A673 (cell line): ENCODE data around the gene GALNTL6. TPM values are rescaled to one million over a fixed set of nuclear protein-coding genes. Genes with fewer than 3 reads are reported as not detected.

Experiments
- BruUV-seq: library from RNA; stranded (reverse); fragments of 400-500 nt; replicated peaks from 2 replicates; lab custom pipeline; 2021; lab: Mats Ljungman, UMichigan
- CTCF ChIA-PET: fragments of 300-600 bp; sonication (Branson Sonifier 250); formaldehyde crosslinking; loops from one replicate; lab custom pipeline; 2022; ENCODE audit warnings: antibody characterized with exemption; lab: Charles Lee
- POLR2A ChIA-PET: fragments of 300-600 bp; sonication (Branson Sonifier 250); formaldehyde crosslinking; loops from one replicate; lab custom pipeline; 2022; ENCODE audit warnings: antibody characterized with exemption; ENCODE audit not compliant: low non-redundant PET; lab: Charles Lee
- DNase-seq: peaks from one replicate; pipeline ENCODE4 v3.0.0-alpha.2; 2015; ENCODE audit warnings: low spot score
- H3K27ac ChIP-seq: fragments of 200-600 bp; sonication (generic); 2 replicates; pipeline ENCODE4 v1.5.1; 2016; ENCODE audit warnings: mixed run types, low read depth, mild to moderate bottlenecking, mixed read lengths, antibody characterized with exemption, low read length; ENCODE audit not compliant: poor library complexity, severe bottlenecking
- H3K27me3 ChIP-seq: fragments of 200-600 bp; sonication (generic); replicated peaks from 2 replicates; pipeline ENCODE4 v1.6.1; 2017; ENCODE audit warnings: mixed run types, low read depth, mild to moderate bottlenecking, mixed read lengths, antibody characterized with exemption, low read length; ENCODE audit not compliant: insufficient read depth, poor library complexity
- H3K36me3 ChIP-seq: fragments of 200-600 bp; sonication (generic); 2 replicates; pipeline ENCODE4 v1.6.1; 2016; ENCODE audit warnings: mixed run types, mild to moderate bottlenecking, mixed read lengths, antibody characterized with exemption, low read length; ENCODE audit not compliant: insufficient read depth, poor library complexity, severe bottlenecking
- H3K4me1 ChIP-seq: fragments of 200-600 bp; sonication (generic); 2 replicates; pipeline ENCODE4 v1.6.1; 2017; ENCODE audit warnings: mixed run types, mild to moderate bottlenecking, mixed read lengths, antibody characterized with exemption, low read length; ENCODE audit not compliant: insufficient read depth, poor library complexity, severe bottlenecking
- H3K4me3 ChIP-seq: fragments of 200-600 bp; sonication (generic); 2 replicates; pipeline ENCODE4 v1.5.1; 2016; ENCODE audit warnings: low read depth, mixed run types, mild to moderate bottlenecking, mixed read lengths, low read length; ENCODE audit not compliant: poor library complexity, severe bottlenecking
- H3K9me3 ChIP-seq: fragments of 200-600 bp; sonication (generic); 2 replicates; pipeline ENCODE4 v1.6.1; 2016; ENCODE audit warnings: mixed run types, low read depth, mild to moderate bottlenecking, mixed read lengths, antibody characterized with exemption, low read length; ENCODE audit not compliant: poor library complexity, severe bottlenecking
- EZH2 ChIP-seq: fragments of 200-600 bp; sonication (generic); IDR thresholded peaks from 2 replicates; pipeline ENCODE4 v1.6.1; 2017; ENCODE audit warnings: borderline replicate concordance, low read depth, mild to moderate bottlenecking, mixed read lengths, antibody characterized with exemption, low read length; ENCODE audit not compliant: poor library complexity, severe bottlenecking
- intact Hi-C: fragments of 100-400 bp; cut with micrococcal nuclease; formaldehyde crosslinking; loops from one replicate; pipeline ENCODE4 v1.10.0; 2022; ENCODE audit not compliant: unreplicated experiment
- total RNA-seq: library from RNA; stranded (reverse); gene quantifications from 2 replicates; pipeline ENCODE4 v1.2.3, GENCODE V29; 2021
- TF ChIP-seq, protein P1 (sequence below): fragments of 300-800, 200-600 bp; sonication (generic); conservative IDR thresholded peaks from 2 replicates; pipeline ENCODE4 v1.5.1; 2017; ENCODE audit warnings: low read depth, mild to moderate bottlenecking, antibody characterized with exemption, low read length, moderate library complexity, mixed read lengths

Gene GALNTL6
- total RNA-seq, 1 experiment from 2014 or later: 0.30 TPM

DNA sequence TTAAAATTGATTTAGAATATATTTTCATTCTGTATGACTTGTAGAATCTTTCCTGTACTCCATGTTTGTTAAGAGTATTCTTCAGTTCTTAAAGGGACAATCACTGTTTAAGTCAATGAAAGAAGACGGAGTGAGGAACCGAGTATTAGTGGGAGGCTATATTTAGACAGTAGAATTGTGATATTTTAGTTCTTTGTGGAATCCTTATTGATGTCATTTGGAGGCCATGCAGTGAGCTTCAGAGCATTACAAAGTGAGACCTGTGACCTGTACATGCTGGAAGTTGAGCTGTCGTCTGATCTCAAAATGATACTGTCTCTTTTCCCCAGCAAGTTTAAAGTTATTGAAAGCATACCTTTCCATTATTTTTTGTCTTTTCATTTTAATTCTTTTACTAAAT is 394.7 kb downstream of the GALNTL6 start:
- TF ChIP-seq, protein P1, sequence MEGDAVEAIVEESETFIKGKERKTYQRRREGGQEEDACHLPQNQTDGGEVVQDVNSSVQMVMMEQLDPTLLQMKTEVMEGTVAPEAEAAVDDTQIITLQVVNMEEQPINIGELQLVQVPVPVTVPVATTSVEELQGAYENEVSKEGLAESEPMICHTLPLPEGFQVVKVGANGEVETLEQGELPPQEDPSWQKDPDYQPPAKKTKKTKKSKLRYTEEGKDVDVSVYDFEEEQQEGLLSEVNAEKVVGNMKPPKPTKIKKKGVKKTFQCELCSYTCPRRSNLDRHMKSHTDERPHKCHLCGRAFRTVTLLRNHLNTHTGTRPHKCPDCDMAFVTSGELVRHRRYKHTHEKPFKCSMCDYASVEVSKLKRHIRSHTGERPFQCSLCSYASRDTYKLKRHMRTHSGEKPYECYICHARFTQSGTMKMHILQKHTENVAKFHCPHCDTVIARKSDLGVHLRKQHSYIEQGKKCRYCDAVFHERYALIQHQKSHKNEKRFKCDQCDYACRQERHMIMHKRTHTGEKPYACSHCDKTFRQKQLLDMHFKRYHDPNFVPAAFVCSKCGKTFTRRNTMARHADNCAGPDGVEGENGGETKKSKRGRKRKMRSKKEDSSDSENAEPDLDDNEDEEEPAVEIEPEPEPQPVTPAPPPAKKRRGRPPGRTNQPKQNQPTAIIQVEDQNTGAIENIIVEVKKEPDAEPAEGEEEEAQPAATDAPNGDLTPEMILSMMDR: no peak
- no peak for TF ChIP-seq EZH2
- POLR2A ChIA-PET: no interaction called here
- no peak for DNase-seq
- no peaks in the 10 kb centered on the region for H3K4me1 ChIP-seq
- intact Hi-C loops: loop anchor here (5.0 to 10.0 kb wide), 3 partner anchors 457 to 1213 kb away; no protein-coding TSS in a partner anchor
- no peaks in the 10 kb centered on the region for H3K36me3 ChIP-seq
- no TSS peak for BruUV-seq
- no peak overlapping the region for H3K27ac ChIP-seq
- no peaks in the 10 kb centered on the region for H3K27me3 ChIP-seq
- CTCF ChIA-PET: no interaction called here
- H3K9me3 ChIP-seq: no peaks in the 10 kb centered on the region
- H3K4me3 ChIP-seq: no peak overlapping the region

DNA sequence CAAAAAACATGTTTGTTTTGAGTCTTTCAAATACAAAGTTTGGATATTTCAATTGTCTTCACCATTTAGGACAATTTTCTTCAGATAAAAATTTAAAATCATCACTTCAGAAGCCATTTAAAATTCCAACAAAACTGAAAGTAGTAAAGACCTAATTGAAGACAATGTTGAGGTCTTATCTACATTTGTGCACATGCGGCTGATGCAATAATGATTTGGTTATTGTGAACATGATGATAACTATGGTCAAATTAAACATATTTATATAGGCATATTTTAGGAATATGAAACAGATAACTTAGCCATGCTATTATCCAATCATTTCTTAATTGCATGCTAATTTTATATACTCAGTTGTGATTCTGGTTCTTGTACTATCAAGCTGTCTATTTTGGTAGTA is 407.5 kb downstream of the GALNTL6 start:
- intact Hi-C loops: no loop called here
- ChIA-PET POLR2A (no interaction called here), CTCF (no interaction called here)
- H3K27ac ChIP-seq: no peak overlapping the region
- no peaks in the 10 kb centered on the region for H3K4me1 ChIP-seq
- H3K9me3 ChIP-seq: no peaks in the 10 kb centered on the region
- BruUV-seq: no TSS peak
- no peak for TF ChIP-seq EZH2
- TF ChIP-seq, protein P1: no peak
- H3K36me3 ChIP-seq: no peaks in the 10 kb centered on the region
- H3K4me3 ChIP-seq: no peak overlapping the region
- DNase-seq: no peak
- H3K27me3 ChIP-seq: peaks cover 14% of the 10 kb centered on the region

DNA sequence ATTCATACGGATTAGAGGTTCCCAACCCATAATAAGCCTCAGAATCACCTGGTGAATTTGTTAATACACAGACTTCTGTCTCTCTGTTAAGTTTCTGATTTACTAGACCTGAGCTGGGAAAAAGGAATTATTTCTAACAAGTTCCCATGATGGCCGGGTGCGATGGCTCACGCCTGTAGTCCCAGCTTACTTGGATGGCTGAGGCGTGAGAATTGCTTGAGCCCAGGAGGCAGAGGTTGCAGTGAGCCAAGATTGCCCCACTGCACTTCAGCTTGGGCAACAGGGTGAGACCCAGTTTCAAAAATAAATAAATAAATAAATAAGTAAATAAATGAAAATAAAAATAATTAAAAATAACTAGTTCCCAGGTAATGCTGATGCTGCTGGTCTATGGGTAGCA is 412.3 kb downstream of the GALNTL6 start:
- CTCF ChIA-PET: no interaction called here
- BruUV-seq: no TSS peak

More for the DNA sequence above, 412.3 kb downstream of the GALNTL6 start:
- TF ChIP-seq EZH2: no peak
- TF ChIP-seq, protein P1: no peak
- Histone ChIP-seq H3K27me3 (peaks cover 14% of the 10 kb centered on the region), H3K27ac (no peak overlapping the region), H3K4me3 (no peak overlapping the region), H3K9me3 (no peaks in the 10 kb centered on the region), H3K36me3 (no peaks in the 10 kb centered on the region), H3K4me1 (no peaks in the 10 kb centered on the region)
- POLR2A ChIA-PET: no interaction called here
- intact Hi-C loops: no loop called here
- no peak for DNase-seq
